ENCODE data around the gene FUT4. TPM values are rescaled to one million over a fixed set of nuclear protein-coding genes. Genes with fewer than 3 reads are reported as not detected.

Gene FUT4
- total RNA-seq, 2 experiments from 2014 or later = 1.2 to 1.5 TPM

GRCh38 chr11:94563176-94563847, 19.6 kb downstream of the FUT4 start:
- no peak for DNase-seq (ENCODE audit: low spot score)
- POLR2A ChIA-PET = no interaction called here
- CTCF ChIA-PET (ENCODE audit: unreplicated experiment) = no interaction called here
- Histone ChIP-seq H3K4me2 (ENCODE audit: low read length) (no peak overlapping the region), H3K9me2 (ENCODE audit: insufficient read depth, low read length) (no peaks in the 10 kb centered on the region), H3K36me3 (ENCODE audit: insufficient read depth, low read length) (no peaks in the 10 kb centered on the region), H2AFZ (ENCODE audit: low read length) (no peak overlapping the region), H3K79me2 (ENCODE audit: insufficient read depth, low read depth, low read length) (no peaks in the 10 kb centered on the region), H3K27ac (ENCODE audit: low read depth, low read length, poor library complexity, severe bottlenecking) (no peak overlapping the region), H3K4me1 (ENCODE audit: insufficient read depth, low read length, poor library complexity, severe bottlenecking) (no peaks in the 10 kb centered on the region), H3K4me3 (ENCODE audit: low read depth, low read length, poor library complexity, severe bottlenecking) (no peak overlapping the region), H4K20me1 (ENCODE audit: insufficient read depth, low read length) (no peaks in the 10 kb centered on the region), H3K9me3 (ENCODE audit: low read length) (no peaks in the 10 kb centered on the region)
- BruUV-seq (replicated peaks) = no TSS peak
- intact Hi-C loops (cut with micrococcal nuclease; ENCODE audit: unreplicated experiment) = no loop called here
- TF ChIP-seq CTCF (conservative IDR thresholded peaks at IDR 0.05; ENCODE audit: low read length) (no peak), EZH2phosphoT487 (IDR thresholded peaks at IDR 0.05; ENCODE audit: borderline replicate concordance, low read depth, low read length) (no peak)

DNA sequence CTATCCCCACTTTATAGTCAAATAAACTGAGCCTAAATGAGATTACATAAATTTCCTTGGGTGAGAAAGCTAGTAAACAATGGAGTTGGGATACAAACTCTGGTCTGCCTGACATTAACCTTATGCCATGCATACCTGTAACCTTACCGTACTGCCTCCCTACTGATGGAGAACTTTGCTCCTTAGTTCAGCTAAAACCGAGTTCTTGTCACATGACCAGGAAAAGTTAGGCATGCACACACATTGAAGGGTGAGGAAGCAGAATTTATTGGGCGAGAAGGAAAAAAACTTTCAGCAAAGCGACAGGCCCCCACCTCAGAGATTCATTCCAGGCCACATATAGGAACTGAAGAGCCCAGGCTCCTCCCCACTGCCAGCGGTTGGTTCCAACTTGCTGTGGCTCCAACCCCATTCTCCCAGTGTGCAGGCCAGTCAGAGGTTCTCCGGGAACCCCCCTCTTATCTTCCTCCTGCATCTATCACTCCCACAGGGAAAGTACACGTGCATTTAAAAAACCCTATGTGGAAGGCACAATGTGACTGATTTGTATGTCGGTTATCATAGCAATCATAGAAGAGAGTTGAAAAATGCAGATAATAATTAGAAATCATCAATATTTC, 20.2 kb downstream of the FUT4 start:
- Histone ChIP-seq H4K20me1 (ENCODE audit: insufficient read depth, low read length) (no peaks in the 10 kb centered on the region), H3K36me3 (ENCODE audit: insufficient read depth, low read length) (no peaks in the 10 kb centered on the region), H3K27ac (ENCODE audit: low read depth, low read length, poor library complexity, severe bottlenecking) (no peak overlapping the region), H3K9me3 (ENCODE audit: low read length) (no peaks in the 10 kb centered on the region), H2AFZ (ENCODE audit: low read length) (no peak overlapping the region), H3K4me2 (ENCODE audit: low read length) (no peak overlapping the region), H3K79me2 (ENCODE audit: insufficient read depth, low read depth, low read length) (no peaks in the 10 kb centered on the region), H3K4me3 (ENCODE audit: low read depth, low read length, poor library complexity, severe bottlenecking) (no peak overlapping the region), H3K9me2 (ENCODE audit: insufficient read depth, low read length) (no peaks in the 10 kb centered on the region), H3K4me1 (ENCODE audit: insufficient read depth, low read length, poor library complexity, severe bottlenecking) (no peaks in the 10 kb centered on the region)
- intact Hi-C loops (cut with micrococcal nuclease; ENCODE audit: unreplicated experiment) = no loop called here
- no TSS peak for BruUV-seq (replicated peaks)
- TF ChIP-seq EZH2phosphoT487 (IDR thresholded peaks at IDR 0.05; ENCODE audit: borderline replicate concordance, low read depth, low read length) (no peak), CTCF (conservative IDR thresholded peaks at IDR 0.05; ENCODE audit: low read length) (no peak)
- ChIA-PET CTCF (ENCODE audit: unreplicated experiment) (no interaction called here), POLR2A (interaction anchor here (1.6 kb wide), 1 partner anchor 21 kb away, joined by 3 read pairs; no protein-coding TSS in a partner anchor)
- no peak for DNase-seq (ENCODE audit: low spot score)

DNA sequence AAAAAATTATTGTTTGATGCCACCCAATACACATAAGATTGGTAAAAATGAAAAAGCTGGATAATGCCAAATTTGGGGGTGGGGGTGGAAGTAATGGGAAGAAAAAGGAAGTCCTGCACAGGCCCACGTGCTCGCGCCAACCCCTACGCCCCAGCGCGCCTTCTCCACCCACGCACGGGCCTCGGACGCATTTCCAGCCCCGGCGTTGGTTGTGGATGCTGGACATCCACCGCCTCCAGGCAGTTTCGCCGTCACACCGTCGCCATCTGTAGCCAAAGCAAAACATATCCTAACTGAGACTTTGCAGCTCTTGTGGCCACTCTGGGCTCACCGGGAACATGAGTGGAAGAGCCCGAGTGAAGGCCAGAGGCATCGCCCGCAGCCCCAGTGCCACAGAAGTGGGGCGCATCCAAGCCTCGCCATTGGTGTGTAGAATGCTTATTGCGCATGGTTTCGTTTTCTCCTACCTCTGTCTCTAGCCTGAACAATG, 23.5 kb downstream of the FUT4 start, which contains the start of gene PIWIL4:
PIWIL4 (plus strand) TSS at position 188 of the 490 bp plus-strand sequence; CDS start at position 339, 151 bp downstream.
- no peak within 1 kb of the TSS for H3K27ac ChIP-seq (ENCODE audit: low read depth, low read length, poor library complexity, severe bottlenecking)
- no peaks in the 10 kb centered on the region for H3K79me2 ChIP-seq (ENCODE audit: insufficient read depth, low read depth, low read length)
- H3K9me2 ChIP-seq (ENCODE audit: insufficient read depth, low read length) = no peaks in the 10 kb centered on the region
- intact Hi-C loops (cut with micrococcal nuclease; ENCODE audit: unreplicated experiment) = no loop called here
- no peak for DNase-seq (ENCODE audit: low spot score)
- BruUV-seq (replicated peaks) = no TSS peak
- no peaks in the 10 kb centered on the region for H3K36me3 ChIP-seq (ENCODE audit: insufficient read depth, low read length)
- no peak within 1 kb of the TSS for H3K4me3 ChIP-seq (ENCODE audit: low read depth, low read length, poor library complexity, severe bottlenecking)
- ChIA-PET POLR2A (no interaction called here), CTCF (ENCODE audit: unreplicated experiment) (no interaction called here)
- H3K9me3 ChIP-seq (ENCODE audit: low read length) = no peaks in the 10 kb centered on the region
- H3K4me1 ChIP-seq (ENCODE audit: insufficient read depth, low read length, poor library complexity, severe bottlenecking) = no peaks in the 10 kb centered on the region
- no peak for TF ChIP-seq CTCF (conservative IDR thresholded peaks at IDR 0.05; ENCODE audit: low read length)
- no peak for TF ChIP-seq EZH2phosphoT487 (IDR thresholded peaks at IDR 0.05; ENCODE audit: borderline replicate concordance, low read depth, low read length)
- no peak within 1 kb of the TSS for H2AFZ ChIP-seq (ENCODE audit: low read length)
- H3K4me2 ChIP-seq (ENCODE audit: low read length) = no peak within 1 kb of the TSS
- H4K20me1 ChIP-seq (ENCODE audit: insufficient read depth, low read length) = no peaks in the 10 kb centered on the region

All from OCI-LY7 (cell line).